Measurements from ENCODE around the gene DPP6.

DPP6 gene

GRCh38 chr7:154592388-154592787 lies 540.2 kb downstream of the DPP6 start:
- Histone ChIP-seq H3K27me3 (ENCODE audit: insufficient read depth, low read length) (peaks cover 5% of the 10 kb centered on the region), H3K36me3 (ENCODE audit: insufficient read depth, low read length) (no peaks in the 10 kb centered on the region), H3K4me1 (ENCODE audit: insufficient read depth, low read length) (no peaks in the 10 kb centered on the region), H2AFZ (ENCODE audit: low read depth, low read length) (no peak overlapping the region), H3K9me3 (ENCODE audit: low read length) (no peaks in the 10 kb centered on the region), H3K4me3 (ENCODE audit: low read length) (no peak overlapping the region)

- H3K9me3 ChIP-seq (ENCODE audit: low read length): no peaks in the 10 kb centered on the region
- peaks cover 5% of the 10 kb centered on the region for H3K27me3 ChIP-seq (ENCODE audit: insufficient read depth, low read length)
- no peaks in the 10 kb centered on the region for H3K36me3 ChIP-seq (ENCODE audit: insufficient read depth, low read length)
- H3K4me1 ChIP-seq (ENCODE audit: insufficient read depth, low read length): no peaks in the 10 kb centered on the region
- no peak overlapping the region for H3K4me3 ChIP-seq (ENCODE audit: low read length)
- no peak overlapping the region for H2AFZ ChIP-seq (ENCODE audit: low read depth, low read length)
Measured at GRCh38 chr7:154598396-154598795, 546.2 kb downstream of the DPP6 start.

GRCh38 chr7:154598864-154599263 lies 546.7 kb downstream of the DPP6 start:
- no peaks in the 10 kb centered on the region for H3K36me3 ChIP-seq (ENCODE audit: insufficient read depth, low read length)
- no peaks in the 10 kb centered on the region for H3K9me3 ChIP-seq (ENCODE audit: low read length)
- no peaks in the 10 kb centered on the region for H3K4me1 ChIP-seq (ENCODE audit: insufficient read depth, low read length)
- no peak overlapping the region for H2AFZ ChIP-seq (ENCODE audit: low read depth, low read length)
- H3K4me3 ChIP-seq (ENCODE audit: low read length): no peak overlapping the region
- peaks cover 5% of the 10 kb centered on the region for H3K27me3 ChIP-seq (ENCODE audit: insufficient read depth, low read length)

GRCh38 chr7:154610903-154611302 lies 558.7 kb downstream of the DPP6 start:
- H3K4me1 ChIP-seq (ENCODE audit: insufficient read depth, low read length): no peaks in the 10 kb centered on the region
- no peaks in the 10 kb centered on the region for H3K9me3 ChIP-seq (ENCODE audit: low read length)
- H3K27me3 ChIP-seq (ENCODE audit: insufficient read depth, low read length): peaks cover 2% of the 10 kb centered on the region
- H3K4me3 ChIP-seq (ENCODE audit: low read length): no peak overlapping the region
- no peak overlapping the region for H2AFZ ChIP-seq (ENCODE audit: low read depth, low read length)
- H3K36me3 ChIP-seq (ENCODE audit: insufficient read depth, low read length): no peaks in the 10 kb centered on the region

- H3K9me3 ChIP-seq (ENCODE audit: low read length): no peaks in the 10 kb centered on the region
- no peaks in the 10 kb centered on the region for H3K4me1 ChIP-seq (ENCODE audit: insufficient read depth, low read length)
- H3K27me3 ChIP-seq (ENCODE audit: insufficient read depth, low read length): peaks cover 4% of the 10 kb centered on the region
- no peak overlapping the region for H3K4me3 ChIP-seq (ENCODE audit: low read length)
- no peaks in the 10 kb centered on the region for H3K36me3 ChIP-seq (ENCODE audit: insufficient read depth, low read length)
- no peak overlapping the region for H2AFZ ChIP-seq (ENCODE audit: low read depth, low read length)
Measured at GRCh38 chr7:154613811-154614210, 561.6 kb downstream of the DPP6 start.

GRCh38 chr7:154620141-154620755 lies 568.0 kb downstream of the DPP6 start:
- Histone ChIP-seq H3K4me1 (ENCODE audit: insufficient read depth, low read length) (no peaks in the 10 kb centered on the region), H3K4me3 (ENCODE audit: low read length) (no peak overlapping the region), H3K9me3 (ENCODE audit: low read length) (no peaks in the 10 kb centered on the region), H3K27me3 (ENCODE audit: insufficient read depth, low read length) (peaks cover 4% of the 10 kb centered on the region), H2AFZ (ENCODE audit: low read depth, low read length) (no peak overlapping the region), H3K36me3 (ENCODE audit: insufficient read depth, low read length) (no peaks in the 10 kb centered on the region)

- H3K27me3 ChIP-seq (ENCODE audit: insufficient read depth, low read length): no peaks in the 10 kb centered on the region
- no peak overlapping the region for H3K4me3 ChIP-seq (ENCODE audit: low read length)
- H3K4me1 ChIP-seq (ENCODE audit: insufficient read depth, low read length): no peaks in the 10 kb centered on the region
- H2AFZ ChIP-seq (ENCODE audit: low read depth, low read length): no peak overlapping the region
- H3K36me3 ChIP-seq (ENCODE audit: insufficient read depth, low read length): no peaks in the 10 kb centered on the region
- H3K9me3 ChIP-seq (ENCODE audit: low read length): no peaks in the 10 kb centered on the region
Measured at GRCh38 chr7:154623399-154623798, 571.2 kb downstream of the DPP6 start.

GRCh38 chr7:154627646-154628290 lies 575.6 kb downstream of the DPP6 start:
- Histone ChIP-seq H2AFZ (ENCODE audit: low read depth, low read length) (no peak overlapping the region), H3K4me1 (ENCODE audit: insufficient read depth, low read length) (no peaks in the 10 kb centered on the region), H3K36me3 (ENCODE audit: insufficient read depth, low read length) (no peaks in the 10 kb centered on the region), H3K27me3 (ENCODE audit: insufficient read depth, low read length) (no peaks in the 10 kb centered on the region), H3K9me3 (ENCODE audit: low read length) (no peaks in the 10 kb centered on the region), H3K4me3 (ENCODE audit: low read length) (no peak overlapping the region)

GRCh38 chr7:154628556-154628955 lies 576.4 kb downstream of the DPP6 start:
- Histone ChIP-seq H2AFZ (ENCODE audit: low read depth, low read length) (no peak overlapping the region), H3K36me3 (ENCODE audit: insufficient read depth, low read length) (no peaks in the 10 kb centered on the region), H3K4me1 (ENCODE audit: insufficient read depth, low read length) (no peaks in the 10 kb centered on the region), H3K27me3 (ENCODE audit: insufficient read depth, low read length) (no peaks in the 10 kb centered on the region), H3K4me3 (ENCODE audit: low read length) (no peak overlapping the region), H3K9me3 (ENCODE audit: low read length) (no peaks in the 10 kb centered on the region)

GRCh38 chr7:154631162-154631561 lies 579.0 kb downstream of the DPP6 start:
- H3K36me3 ChIP-seq (ENCODE audit: insufficient read depth, low read length): no peaks in the 10 kb centered on the region
- no peaks in the 10 kb centered on the region for H3K27me3 ChIP-seq (ENCODE audit: insufficient read depth, low read length)
- H3K4me3 ChIP-seq (ENCODE audit: low read length): no peak overlapping the region
- no peaks in the 10 kb centered on the region for H3K4me1 ChIP-seq (ENCODE audit: insufficient read depth, low read length)
- no peaks in the 10 kb centered on the region for H3K9me3 ChIP-seq (ENCODE audit: low read length)
- no peak overlapping the region for H2AFZ ChIP-seq (ENCODE audit: low read depth, low read length)

- Histone ChIP-seq H3K36me3 (ENCODE audit: insufficient read depth, low read length) (no peaks in the 10 kb centered on the region), H3K4me1 (ENCODE audit: insufficient read depth, low read length) (no peaks in the 10 kb centered on the region), H2AFZ (ENCODE audit: low read depth, low read length) (no peak overlapping the region), H3K4me3 (ENCODE audit: low read length) (no peak overlapping the region), H3K27me3 (ENCODE audit: insufficient read depth, low read length) (no peaks in the 10 kb centered on the region), H3K9me3 (ENCODE audit: low read length) (no peaks in the 10 kb centered on the region)
Measured at GRCh38 chr7:154633641-154634040, 581.4 kb downstream of the DPP6 start.

GRCh38 chr7:154638286-154638685 lies 586.1 kb downstream of the DPP6 start:
- no peak overlapping the region for H3K4me3 ChIP-seq (ENCODE audit: low read length)
- peaks cover 3% of the 10 kb centered on the region for H3K27me3 ChIP-seq (ENCODE audit: insufficient read depth, low read length)
- no peak overlapping the region for H2AFZ ChIP-seq (ENCODE audit: low read depth, low read length)
- no peaks in the 10 kb centered on the region for H3K4me1 ChIP-seq (ENCODE audit: insufficient read depth, low read length)
- no peaks in the 10 kb centered on the region for H3K9me3 ChIP-seq (ENCODE audit: low read length)
- no peaks in the 10 kb centered on the region for H3K36me3 ChIP-seq (ENCODE audit: insufficient read depth, low read length)

- Histone ChIP-seq H3K27me3 (ENCODE audit: insufficient read depth, low read length) (peaks cover 3% of the 10 kb centered on the region), H3K36me3 (ENCODE audit: insufficient read depth, low read length) (no peaks in the 10 kb centered on the region), H3K9me3 (ENCODE audit: low read length) (no peaks in the 10 kb centered on the region), H2AFZ (ENCODE audit: low read depth, low read length) (no peak overlapping the region), H3K4me3 (ENCODE audit: low read length) (no peak overlapping the region), H3K4me1 (ENCODE audit: insufficient read depth, low read length) (no peaks in the 10 kb centered on the region)
Measured at GRCh38 chr7:154640266-154640865, 588.2 kb downstream of the DPP6 start.
